ENCODE data around the gene SPTBN5. TPM values are rescaled to one million over a fixed set of nuclear protein-coding genes. Genes with fewer than 3 reads are reported as not detected.

The SPTBN5 gene
- total RNA-seq, 1 donor from 2014 or later, result 0.32 TPM

DNA sequence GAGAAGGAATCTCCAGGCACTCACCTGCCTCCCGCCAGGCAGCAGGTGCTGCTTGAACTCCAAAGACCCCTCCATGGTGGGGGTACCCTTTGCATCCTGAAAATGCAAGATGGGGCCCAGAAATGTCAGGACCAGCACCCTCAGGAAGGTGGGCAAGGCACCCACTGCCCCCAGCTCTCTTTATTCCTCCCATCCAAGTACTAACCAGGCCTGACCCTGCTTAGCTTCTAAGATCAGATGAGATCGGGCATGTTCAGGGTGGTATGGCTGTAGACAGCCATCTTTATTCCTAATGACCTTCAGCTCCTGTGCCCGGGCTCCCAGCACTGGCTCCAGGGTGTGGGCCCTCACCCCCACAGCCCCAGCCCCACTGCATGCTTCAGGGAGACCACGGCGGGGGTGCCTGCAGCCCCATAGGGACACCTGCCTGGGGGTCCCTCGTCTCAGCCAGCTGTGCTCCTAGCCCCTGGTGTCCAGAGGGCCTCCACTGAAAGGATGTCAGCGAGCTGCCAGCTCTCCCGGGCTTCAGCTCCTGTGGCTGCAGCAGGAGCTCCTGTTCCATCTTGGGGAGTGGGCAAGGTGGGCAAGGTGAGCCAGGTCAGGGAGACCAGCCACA is 42.0 kb downstream of the SPTBN5 start:
- no peak overlapping the region for H3K4me3 Mint-ChIP-seq (ENCODE audit: unreplicated experiment)
- H3K27me3 Mint-ChIP-seq (ENCODE audit: unreplicated experiment), result peaks cover 8% of the 10 kb centered on the region
- H3K27ac Mint-ChIP-seq (ENCODE audit: unreplicated experiment), result no peak overlapping the region
- TF ChIP-seq CTCF (IDR thresholded peaks at IDR 0.05; ENCODE audit: partially characterized antibody, unreplicated experiment), result no peak
- peaks cover 3% of the 10 kb centered on the region for H3K9me3 Mint-ChIP-seq (ENCODE audit: unreplicated experiment)
- DNase-seq, result no peak
- no peaks in the 10 kb centered on the region for H3K4me1 Mint-ChIP-seq (ENCODE audit: low read depth, unreplicated experiment)
- H3K36me3 Mint-ChIP-seq (ENCODE audit: unreplicated experiment), result no peaks in the 10 kb centered on the region

GRCh38 chr15:41851167-41851523 is 42.7 kb downstream of the SPTBN5 start:
- H3K27ac Mint-ChIP-seq (ENCODE audit: unreplicated experiment), result no peak overlapping the region
- H3K4me3 Mint-ChIP-seq (ENCODE audit: unreplicated experiment), result no peak overlapping the region
- no peak for DNase-seq
- peaks cover 8% of the 10 kb centered on the region for H3K27me3 Mint-ChIP-seq (ENCODE audit: unreplicated experiment)
- H3K4me1 Mint-ChIP-seq (ENCODE audit: low read depth, unreplicated experiment), result no peaks in the 10 kb centered on the region
- TF ChIP-seq CTCF (IDR thresholded peaks at IDR 0.05; ENCODE audit: partially characterized antibody, unreplicated experiment), result no peak
- peaks cover 3% of the 10 kb centered on the region for H3K9me3 Mint-ChIP-seq (ENCODE audit: unreplicated experiment)
- no peaks in the 10 kb centered on the region for H3K36me3 Mint-ChIP-seq (ENCODE audit: unreplicated experiment)

DNA sequence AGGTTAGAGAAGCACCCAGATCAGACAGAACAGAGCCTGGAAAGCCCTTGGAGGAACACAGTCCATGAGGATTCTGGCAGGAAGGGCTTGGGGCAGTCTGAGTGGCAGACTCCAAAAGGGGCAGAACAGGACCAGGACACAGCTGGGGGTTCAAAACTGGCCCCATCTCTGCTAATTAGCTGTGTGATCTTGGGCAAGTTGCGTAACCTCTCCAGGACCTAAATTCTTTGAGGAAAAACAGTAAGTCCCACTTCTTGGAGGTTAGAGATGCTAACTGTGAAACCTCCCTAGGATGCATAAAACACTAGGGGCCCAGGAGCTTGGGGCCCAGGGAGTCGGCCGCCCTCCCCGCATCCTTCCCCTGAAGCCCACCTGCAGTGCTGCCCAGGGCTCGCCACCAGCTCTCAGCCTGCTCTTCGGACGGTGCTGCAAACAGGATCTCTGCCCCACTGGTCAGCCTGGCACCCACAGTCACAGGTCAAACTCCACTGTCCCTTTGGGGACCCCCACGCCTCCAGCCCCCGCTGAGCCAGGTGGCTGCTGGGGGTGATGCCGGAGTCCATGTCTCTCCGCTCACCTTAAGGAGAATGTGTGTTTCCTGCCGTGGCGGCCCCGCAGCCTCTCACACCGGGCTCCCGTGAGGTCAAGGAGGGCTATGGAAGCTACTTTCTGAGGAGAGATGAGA is 43.2 kb downstream of the SPTBN5 start:
- H3K9me3 Mint-ChIP-seq (ENCODE audit: unreplicated experiment), result peaks cover 3% of the 10 kb centered on the region
- H3K27ac Mint-ChIP-seq (ENCODE audit: unreplicated experiment), result no peak overlapping the region
- no peak overlapping the region for H3K4me3 Mint-ChIP-seq (ENCODE audit: unreplicated experiment)
- DNase-seq, result no peak
- TF ChIP-seq CTCF (IDR thresholded peaks at IDR 0.05; ENCODE audit: partially characterized antibody, unreplicated experiment), result no peak
- no peaks in the 10 kb centered on the region for H3K36me3 Mint-ChIP-seq (ENCODE audit: unreplicated experiment)
- no peaks in the 10 kb centered on the region for H3K4me1 Mint-ChIP-seq (ENCODE audit: low read depth, unreplicated experiment)
- H3K27me3 Mint-ChIP-seq (ENCODE audit: unreplicated experiment), result peaks cover 8% of the 10 kb centered on the region

DNA sequence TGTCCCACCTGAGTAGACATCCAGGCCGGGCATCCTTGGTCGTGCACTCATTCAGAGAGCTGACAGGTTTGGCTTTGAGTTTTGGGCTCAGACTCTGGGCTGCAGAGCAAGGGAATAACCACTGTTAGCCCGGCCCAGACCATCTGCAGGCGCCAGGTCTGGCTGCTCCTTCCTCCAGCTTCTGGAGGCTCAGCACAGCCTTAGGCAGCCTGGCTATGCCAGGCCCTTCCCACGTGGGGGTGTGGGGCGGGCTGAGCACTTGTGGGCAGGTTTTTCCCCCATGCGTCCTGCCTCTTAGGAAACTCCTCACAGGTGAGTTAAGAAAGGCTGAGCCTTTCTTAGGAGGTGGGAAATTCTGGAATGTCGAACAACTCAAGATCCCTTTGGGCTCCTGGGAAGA is 44.0 kb downstream of the SPTBN5 start:
- H3K27me3 Mint-ChIP-seq (ENCODE audit: unreplicated experiment), result peaks cover 6% of the 10 kb centered on the region
- DNase-seq, result no peak
- H3K9me3 Mint-ChIP-seq (ENCODE audit: unreplicated experiment), result peaks cover 2% of the 10 kb centered on the region
- no peak for TF ChIP-seq CTCF (IDR thresholded peaks at IDR 0.05; ENCODE audit: partially characterized antibody, unreplicated experiment)
- no peak overlapping the region for H3K4me3 Mint-ChIP-seq (ENCODE audit: unreplicated experiment)
- H3K36me3 Mint-ChIP-seq (ENCODE audit: unreplicated experiment), result no peaks in the 10 kb centered on the region
- no peak overlapping the region for H3K27ac Mint-ChIP-seq (ENCODE audit: unreplicated experiment)
- no peaks in the 10 kb centered on the region for H3K4me1 Mint-ChIP-seq (ENCODE audit: low read depth, unreplicated experiment)

DNA sequence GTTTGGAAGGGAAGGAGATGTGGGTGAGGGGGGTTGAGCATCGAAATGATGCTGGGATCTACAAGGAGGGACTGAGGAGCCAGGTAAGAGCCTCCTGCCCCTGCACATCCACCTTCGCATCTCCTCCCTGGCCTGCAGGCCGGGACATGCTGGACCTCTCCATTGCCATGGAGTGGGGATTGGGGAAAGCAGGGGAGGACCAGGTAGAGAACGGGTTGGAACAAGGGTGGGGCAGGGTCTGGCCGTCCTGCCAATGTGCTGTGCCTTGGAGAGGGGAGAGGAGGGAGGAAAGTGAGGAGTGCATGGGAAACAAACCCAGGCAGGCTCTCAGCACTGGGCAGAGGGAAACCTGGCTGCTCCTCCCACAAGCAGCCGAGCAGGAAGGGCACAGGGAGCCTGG is 44.6 kb downstream of the SPTBN5 start:
- Mint-ChIP-seq H3K36me3 (ENCODE audit: unreplicated experiment) (no peaks in the 10 kb centered on the region), H3K4me3 (ENCODE audit: unreplicated experiment) (no peak overlapping the region), H3K27ac (ENCODE audit: unreplicated experiment) (no peak overlapping the region), H3K4me1 (ENCODE audit: low read depth, unreplicated experiment) (no peaks in the 10 kb centered on the region), H3K27me3 (ENCODE audit: unreplicated experiment) (peaks cover 6% of the 10 kb centered on the region), H3K9me3 (ENCODE audit: unreplicated experiment) (no peaks in the 10 kb centered on the region)
- TF ChIP-seq CTCF (IDR thresholded peaks at IDR 0.05; ENCODE audit: partially characterized antibody, unreplicated experiment), result no peak
- DNase-seq, result no peak
